ENCODE results near the gene TRIM2.

Gene TRIM2

GRCh38 chr4:153271820-153272219, 67.6 kb downstream of the TRIM2 start:
- ChIA-PET POLR2A (no interaction called here), CTCF (no interaction called here)
- peaks cover 0 to 2% (median 0%) of the 10 kb centered on the region in 5 experiments for H3K9me3 ChIP-seq (ENCODE audit: control extremely low read depth in 1 of 5, control insufficient read depth in 4 of 5, insufficient read depth in 2 of 5, low read depth in 1 of 5, low read length in 4 of 5)
- 100% methylated on average over 2 of the region's 2 CpGs for WGBS (ENCODE audit: insufficient coverage)
- no peak for DNase-seq
- H3K36me3 ChIP-seq (ENCODE audit: control insufficient read depth in 4 of 4, insufficient read depth in 4 of 4, low read length in 3 of 4): no peaks in the 10 kb centered on the region
- H3K4me1 ChIP-seq (ENCODE audit: control extremely low read depth in 1 of 4, control insufficient read depth in 4 of 4, insufficient read depth in 4 of 4, low read length in 3 of 4): no peaks in the 10 kb centered on the region
- no peak overlapping the region for H3K4me3 ChIP-seq (ENCODE audit: control insufficient read depth in 1 of 7, extremely low read depth in 1 of 7, insufficient read depth in 4 of 7, low read depth in 2 of 7, low read length in 6 of 7)
- H3K27ac ChIP-seq (ENCODE audit: insufficient read depth in 1 of 2, low read depth in 1 of 2, low read length in 2 of 2, poor library complexity in 1 of 2, severe bottlenecking in 2 of 2): no peak overlapping the region
- no peaks in the 10 kb centered on the region for H3K27me3 ChIP-seq (replicated peaks in 2 of 5; ENCODE audit: control insufficient read depth in 4 of 5, insufficient read depth in 5 of 5, low read length in 4 of 5)

- H3K27me3 ChIP-seq (replicated peaks in 2 of 5; ENCODE audit: control insufficient read depth in 4 of 5, insufficient read depth in 5 of 5, low read length in 4 of 5): no peaks in the 10 kb centered on the region
- peaks cover 0 to 2% (median 0%) of the 10 kb centered on the region in 5 experiments for H3K9me3 ChIP-seq (ENCODE audit: control extremely low read depth in 1 of 5, control insufficient read depth in 4 of 5, insufficient read depth in 2 of 5, low read depth in 1 of 5, low read length in 4 of 5)
- 100% methylated on average over 1 of the region's 1 CpG for WGBS (ENCODE audit: insufficient coverage)
- ChIA-PET POLR2A (no interaction called here), CTCF (no interaction called here)
- no peak overlapping the region for H3K4me3 ChIP-seq (ENCODE audit: control insufficient read depth in 1 of 7, extremely low read depth in 1 of 7, insufficient read depth in 4 of 7, low read depth in 2 of 7, low read length in 6 of 7)
- peaks cover 0 to 3% (median 0%) of the 10 kb centered on the region in 4 experiments for H3K36me3 ChIP-seq (ENCODE audit: control insufficient read depth in 4 of 4, insufficient read depth in 4 of 4, low read length in 3 of 4)
- no peaks in the 10 kb centered on the region for H3K4me1 ChIP-seq (ENCODE audit: control extremely low read depth in 1 of 4, control insufficient read depth in 4 of 4, insufficient read depth in 4 of 4, low read length in 3 of 4)
- no peak overlapping the region for H3K27ac ChIP-seq (ENCODE audit: insufficient read depth in 1 of 2, low read depth in 1 of 2, low read length in 2 of 2, poor library complexity in 1 of 2, severe bottlenecking in 2 of 2)
- no peak for DNase-seq
These were observed 69.5 kb downstream of the TRIM2 start for GRCh38 chr4:153273751-153274150.

DNA sequence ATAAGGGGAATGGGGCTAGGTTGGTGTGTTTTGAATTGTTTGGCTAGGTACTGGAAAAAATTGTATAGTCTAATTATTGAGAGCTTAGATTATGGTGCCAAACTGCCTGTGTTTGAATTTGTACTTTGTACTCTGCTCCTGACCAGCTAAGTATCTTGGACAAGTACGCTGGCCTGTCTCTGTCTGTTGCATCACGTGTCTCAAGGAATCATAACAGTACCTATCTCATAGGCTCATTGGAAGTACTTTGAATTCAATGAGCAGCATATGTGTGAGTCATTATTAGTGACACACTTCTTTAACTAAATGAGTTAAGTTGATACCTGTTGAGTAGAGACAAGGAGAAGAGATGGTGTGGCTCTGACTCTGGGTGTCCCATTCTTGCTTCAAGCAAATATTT, 70.7 kb downstream of the TRIM2 start:
- H3K27me3 ChIP-seq (replicated peaks in 2 of 5; ENCODE audit: control insufficient read depth in 4 of 5, insufficient read depth in 5 of 5, low read length in 4 of 5): no peaks in the 10 kb centered on the region
- no peak for DNase-seq
- ChIA-PET POLR2A (no interaction called here), CTCF (no interaction called here)
- no peak overlapping the region for H3K4me3 ChIP-seq (ENCODE audit: control insufficient read depth in 1 of 7, extremely low read depth in 1 of 7, insufficient read depth in 4 of 7, low read depth in 2 of 7, low read length in 6 of 7)
- no peak overlapping the region for H3K27ac ChIP-seq (ENCODE audit: insufficient read depth in 1 of 2, low read depth in 1 of 2, low read length in 2 of 2, poor library complexity in 1 of 2, severe bottlenecking in 2 of 2)
- H3K4me1 ChIP-seq (ENCODE audit: control extremely low read depth in 1 of 4, control insufficient read depth in 4 of 4, insufficient read depth in 4 of 4, low read length in 3 of 4): no peaks in the 10 kb centered on the region
- WGBS (ENCODE audit: insufficient coverage): 100% methylated on average over 2 of the region's 2 CpGs
- H3K36me3 ChIP-seq (ENCODE audit: control insufficient read depth in 4 of 4, insufficient read depth in 4 of 4, low read length in 3 of 4): peaks cover 0 to 5% (median 0%) of the 10 kb centered on the region in 4 experiments
- H3K9me3 ChIP-seq (ENCODE audit: control extremely low read depth in 1 of 5, control insufficient read depth in 4 of 5, insufficient read depth in 2 of 5, low read depth in 1 of 5, low read length in 4 of 5): no peaks in the 10 kb centered on the region

- no peaks in the 10 kb centered on the region for H3K27me3 ChIP-seq (replicated peaks in 2 of 5; ENCODE audit: control insufficient read depth in 4 of 5, insufficient read depth in 5 of 5, low read length in 4 of 5)
- H3K4me1 ChIP-seq (ENCODE audit: control extremely low read depth in 1 of 4, control insufficient read depth in 4 of 4, insufficient read depth in 4 of 4, low read length in 3 of 4): no peaks in the 10 kb centered on the region
- ChIA-PET CTCF (interaction anchor here (0.9 kb wide), 1 partner anchor 26 kb away, joined by 3 read pairs; no protein-coding TSS in a partner anchor), POLR2A (no interaction called here)
- no peaks in the 10 kb centered on the region for H3K9me3 ChIP-seq (ENCODE audit: control extremely low read depth in 1 of 5, control insufficient read depth in 4 of 5, insufficient read depth in 2 of 5, low read depth in 1 of 5, low read length in 4 of 5)
- no peak for DNase-seq
- H3K27ac ChIP-seq (ENCODE audit: insufficient read depth in 1 of 2, low read depth in 1 of 2, low read length in 2 of 2, poor library complexity in 1 of 2, severe bottlenecking in 2 of 2): no peak overlapping the region
- H3K36me3 ChIP-seq (ENCODE audit: control insufficient read depth in 4 of 4, insufficient read depth in 4 of 4, low read length in 3 of 4): peaks cover 0 to 5% (median 0%) of the 10 kb centered on the region in 4 experiments
- 96% methylated on average over 12 of the region's 13 CpGs for WGBS (ENCODE audit: insufficient coverage)
- no peak overlapping the region for H3K4me3 ChIP-seq (ENCODE audit: control insufficient read depth in 1 of 7, extremely low read depth in 1 of 7, insufficient read depth in 4 of 7, low read depth in 2 of 7, low read length in 6 of 7)
These were observed 71.4 kb downstream of the TRIM2 start for GRCh38 chr4:153275380-153276276.

- Histone ChIP-seq H3K27ac (ENCODE audit: insufficient read depth in 1 of 2, low read depth in 1 of 2, low read length in 2 of 2, poor library complexity in 1 of 2, severe bottlenecking in 2 of 2) (no peak overlapping the region), H3K4me1 (ENCODE audit: control extremely low read depth in 1 of 4, control insufficient read depth in 4 of 4, insufficient read depth in 4 of 4, low read length in 3 of 4) (no peaks in the 10 kb centered on the region), H3K9me3 (ENCODE audit: control extremely low read depth in 1 of 5, control insufficient read depth in 4 of 5, insufficient read depth in 2 of 5, low read depth in 1 of 5, low read length in 4 of 5) (no peaks in the 10 kb centered on the region), H3K4me3 (ENCODE audit: control insufficient read depth in 1 of 7, extremely low read depth in 1 of 7, insufficient read depth in 4 of 7, low read depth in 2 of 7, low read length in 6 of 7) (no peak overlapping the region), H3K36me3 (ENCODE audit: control insufficient read depth in 4 of 4, insufficient read depth in 4 of 4, low read length in 3 of 4) (peaks cover 0 to 6% (median 0%) of the 10 kb centered on the region in 4 experiments), H3K27me3 (replicated peaks in 2 of 5; ENCODE audit: control insufficient read depth in 4 of 5, insufficient read depth in 5 of 5, low read length in 4 of 5) (no peaks in the 10 kb centered on the region)
- POLR2A ChIA-PET: no interaction called here
- CTCF ChIA-PET: interaction anchor here (0.9 to 1.6 kb wide), 4 partner anchors 15 to 134 kb away, joined by 3 to 5 read pairs (median 3); no protein-coding TSS in a partner anchor
- no peak for DNase-seq
- WGBS (ENCODE audit: insufficient coverage): 53% methylated on average over 3 of the region's 3 CpGs
These were observed 72.7 kb downstream of the TRIM2 start for GRCh38 chr4:153276971-153277370.

DNA sequence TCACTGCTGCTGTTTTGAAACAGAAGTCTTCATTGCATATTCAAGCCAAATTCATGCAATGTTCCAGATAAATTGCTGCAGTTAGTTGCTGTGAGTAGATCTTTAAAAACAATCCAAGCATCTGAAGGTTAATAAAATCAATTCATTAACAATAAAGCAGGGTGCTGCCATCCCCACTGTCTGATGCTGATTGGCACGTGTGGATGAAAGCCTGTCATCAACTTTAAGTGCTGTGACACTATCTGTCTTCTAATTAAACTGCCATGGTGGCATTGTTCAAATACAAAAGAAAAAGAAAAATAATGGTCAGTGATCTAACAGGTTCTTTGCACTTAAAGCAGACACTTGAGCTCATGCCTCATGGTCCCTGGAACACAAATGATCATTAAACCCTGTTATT, 77.2 kb downstream of the TRIM2 start:
- Histone ChIP-seq H3K36me3 (ENCODE audit: control insufficient read depth in 4 of 4, insufficient read depth in 4 of 4, low read length in 3 of 4) (peaks cover 0 to 7% (median 0%) of the 10 kb centered on the region in 4 experiments), H3K27ac (ENCODE audit: insufficient read depth in 1 of 2, low read depth in 1 of 2, low read length in 2 of 2, poor library complexity in 1 of 2, severe bottlenecking in 2 of 2) (no peak overlapping the region), H3K27me3 (replicated peaks in 2 of 5; ENCODE audit: control insufficient read depth in 4 of 5, insufficient read depth in 5 of 5, low read length in 4 of 5) (no peaks in the 10 kb centered on the region), H3K9me3 (ENCODE audit: control extremely low read depth in 1 of 5, control insufficient read depth in 4 of 5, insufficient read depth in 2 of 5, low read depth in 1 of 5, low read length in 4 of 5) (peaks cover 0 to 10% (median 7%) of the 10 kb centered on the region in 5 experiments), H3K4me1 (ENCODE audit: control extremely low read depth in 1 of 4, control insufficient read depth in 4 of 4, insufficient read depth in 4 of 4, low read length in 3 of 4) (no peaks in the 10 kb centered on the region), H3K4me3 (ENCODE audit: control insufficient read depth in 1 of 7, extremely low read depth in 1 of 7, insufficient read depth in 4 of 7, low read depth in 2 of 7, low read length in 6 of 7) (no peak overlapping the region)
- WGBS (ENCODE audit: insufficient coverage): no CpG with 5 or more reads among the region's 1 CpG
- no peak for DNase-seq
- POLR2A ChIA-PET: no interaction called here
- CTCF ChIA-PET: no interaction called here

- Histone ChIP-seq H3K4me1 (ENCODE audit: control extremely low read depth in 1 of 4, control insufficient read depth in 4 of 4, insufficient read depth in 4 of 4, low read length in 3 of 4) (no peaks in the 10 kb centered on the region), H3K4me3 (ENCODE audit: control insufficient read depth in 1 of 7, extremely low read depth in 1 of 7, insufficient read depth in 4 of 7, low read depth in 2 of 7, low read length in 6 of 7) (no peak overlapping the region), H3K27ac (ENCODE audit: insufficient read depth in 1 of 2, low read depth in 1 of 2, low read length in 2 of 2, poor library complexity in 1 of 2, severe bottlenecking in 2 of 2) (no peak overlapping the region), H3K9me3 (ENCODE audit: control extremely low read depth in 1 of 5, control insufficient read depth in 4 of 5, insufficient read depth in 2 of 5, low read depth in 1 of 5, low read length in 4 of 5) (peaks cover 0 to 10% (median 7%) of the 10 kb centered on the region in 5 experiments), H3K27me3 (replicated peaks in 2 of 5; ENCODE audit: control insufficient read depth in 4 of 5, insufficient read depth in 5 of 5, low read length in 4 of 5) (no peaks in the 10 kb centered on the region), H3K36me3 (ENCODE audit: control insufficient read depth in 4 of 4, insufficient read depth in 4 of 4, low read length in 3 of 4) (peaks cover 0 to 7% (median 0%) of the 10 kb centered on the region in 4 experiments)
- DNase-seq: no peak
- CTCF ChIA-PET: no interaction called here
- WGBS (ENCODE audit: insufficient coverage): 100% methylated on average over 4 of the region's 4 CpGs
- POLR2A ChIA-PET: no interaction called here
These were observed 77.8 kb downstream of the TRIM2 start for GRCh38 chr4:153282023-153282422.

All from common myeloid progenitor, CD34-positive (primary cell).